ENCODE data around the gene TAB2.

- no peak for TF ChIP-seq RFX5 (IDR thresholded peaks at IDR 0.05)
- no peak for TF ChIP-seq CTCF (IDR thresholded peaks at IDR 0.05)
- TF ChIP-seq MYC (IDR thresholded peaks at IDR 0.05; ENCODE audit: borderline replicate concordance, low read length): no peak
- no peak for TF ChIP-seq E2F6 (IDR thresholded peaks at IDR 0.05; ENCODE audit: borderline replicate concordance, low read depth)
- no peak for TF ChIP-seq CBX8 (IDR thresholded peaks at IDR 0.05)
- no peak for TF ChIP-seq REST (IDR thresholded peaks at IDR 0.05)
- TF ChIP-seq EHMT2 (IDR thresholded peaks at IDR 0.05; ENCODE audit: low read depth): no peak
- no peak for TF ChIP-seq NFE2L2 (conservative IDR thresholded peaks at IDR 0.05; ENCODE audit: low read length)
- no peak for TF ChIP-seq PBX3 (IDR thresholded peaks at IDR 0.05)
- TF ChIP-seq ZFP36 (IDR thresholded peaks at IDR 0.05; ENCODE audit: borderline replicate concordance, partially characterized antibody): no peak
- no peak for TF ChIP-seq MAX (IDR thresholded peaks at IDR 0.05)
Measured at GRCh38 chr6:149342525-149342924, 25.0 kb downstream of the TAB2 start.
